Gastroesophageal sphincter (tissue), 3 donors: ENCODE results near the gene YTHDF1.

Source experiments
- EP300 ChIP-seq: sonication (generic); formaldehyde crosslinking; IDR thresholded peaks from one replicate; pipeline ENCODE4 v1.6.1; 2017; ENCODE audit warnings: antibody characterized with exemption, mild to moderate bottlenecking
- POLR2A ChIP-seq, 2 donors: fragments of 450-650 bp; IDR thresholded peaks; one replicate each; pipeline ENCODE4 v1.6.1; 2017; ENCODE audit warnings: antibody characterized with exemption in 2 of 2, mild to moderate bottlenecking in 2 of 2, moderate library complexity in 1 of 2
- POLR2AphosphoS5 ChIP-seq: sonication (generic); formaldehyde crosslinking; IDR thresholded peaks from one replicate; pipeline ENCODE4 v1.6.1; 2017; ENCODE audit warnings: antibody characterized with exemption
- TF ChIP-seq, protein P1 (sequence below), 4 experiments: fragments of 200-600 bp in 2 of 4; fragments of 450-650 bp in 2 of 4; sonication (generic) in 1 of 4; IDR thresholded peaks; one replicate each; pipeline ENCODE4 v1.5.1; 2017 to 2019; ENCODE audit warnings: antibody characterized with exemption in 4 of 4, mild to moderate bottlenecking in 2 of 4, moderate library complexity in 2 of 4

DNA sequence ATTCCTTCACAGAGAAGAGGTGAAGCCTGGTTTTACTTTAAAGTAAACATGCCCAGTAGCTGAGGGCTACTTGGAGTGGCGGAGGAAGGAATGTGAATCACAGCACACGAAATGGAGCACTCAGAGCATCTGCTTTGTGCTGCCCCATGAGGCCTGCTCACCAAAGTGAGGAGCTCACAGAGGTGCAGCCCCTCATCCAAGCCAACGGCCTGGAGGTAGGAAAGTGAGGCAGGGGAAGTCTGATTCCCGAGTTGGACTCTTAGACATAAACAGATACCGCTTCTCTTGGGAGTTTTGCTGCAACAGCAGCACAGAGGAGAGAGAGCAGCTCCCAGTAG, 3.6 kb downstream of the YTHDF1 start:
- no peak for TF ChIP-seq POLR2AphosphoS5
- TF ChIP-seq, protein P1, sequence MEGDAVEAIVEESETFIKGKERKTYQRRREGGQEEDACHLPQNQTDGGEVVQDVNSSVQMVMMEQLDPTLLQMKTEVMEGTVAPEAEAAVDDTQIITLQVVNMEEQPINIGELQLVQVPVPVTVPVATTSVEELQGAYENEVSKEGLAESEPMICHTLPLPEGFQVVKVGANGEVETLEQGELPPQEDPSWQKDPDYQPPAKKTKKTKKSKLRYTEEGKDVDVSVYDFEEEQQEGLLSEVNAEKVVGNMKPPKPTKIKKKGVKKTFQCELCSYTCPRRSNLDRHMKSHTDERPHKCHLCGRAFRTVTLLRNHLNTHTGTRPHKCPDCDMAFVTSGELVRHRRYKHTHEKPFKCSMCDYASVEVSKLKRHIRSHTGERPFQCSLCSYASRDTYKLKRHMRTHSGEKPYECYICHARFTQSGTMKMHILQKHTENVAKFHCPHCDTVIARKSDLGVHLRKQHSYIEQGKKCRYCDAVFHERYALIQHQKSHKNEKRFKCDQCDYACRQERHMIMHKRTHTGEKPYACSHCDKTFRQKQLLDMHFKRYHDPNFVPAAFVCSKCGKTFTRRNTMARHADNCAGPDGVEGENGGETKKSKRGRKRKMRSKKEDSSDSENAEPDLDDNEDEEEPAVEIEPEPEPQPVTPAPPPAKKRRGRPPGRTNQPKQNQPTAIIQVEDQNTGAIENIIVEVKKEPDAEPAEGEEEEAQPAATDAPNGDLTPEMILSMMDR (IDR thresholded peaks at IDR 0.05), result no peak
- TF ChIP-seq POLR2A (IDR thresholded peaks at IDR 0.05), result no peak
- TF ChIP-seq EP300, result no peak
